Measurements from ENCODE around the gene ATP10A.
"Not testable (repeated sequence)": the region's sequence is repeated elsewhere in the genome, so short reads cannot be mapped to it uniquely, and the experiment has no call there.

ATP10A gene

DNA sequence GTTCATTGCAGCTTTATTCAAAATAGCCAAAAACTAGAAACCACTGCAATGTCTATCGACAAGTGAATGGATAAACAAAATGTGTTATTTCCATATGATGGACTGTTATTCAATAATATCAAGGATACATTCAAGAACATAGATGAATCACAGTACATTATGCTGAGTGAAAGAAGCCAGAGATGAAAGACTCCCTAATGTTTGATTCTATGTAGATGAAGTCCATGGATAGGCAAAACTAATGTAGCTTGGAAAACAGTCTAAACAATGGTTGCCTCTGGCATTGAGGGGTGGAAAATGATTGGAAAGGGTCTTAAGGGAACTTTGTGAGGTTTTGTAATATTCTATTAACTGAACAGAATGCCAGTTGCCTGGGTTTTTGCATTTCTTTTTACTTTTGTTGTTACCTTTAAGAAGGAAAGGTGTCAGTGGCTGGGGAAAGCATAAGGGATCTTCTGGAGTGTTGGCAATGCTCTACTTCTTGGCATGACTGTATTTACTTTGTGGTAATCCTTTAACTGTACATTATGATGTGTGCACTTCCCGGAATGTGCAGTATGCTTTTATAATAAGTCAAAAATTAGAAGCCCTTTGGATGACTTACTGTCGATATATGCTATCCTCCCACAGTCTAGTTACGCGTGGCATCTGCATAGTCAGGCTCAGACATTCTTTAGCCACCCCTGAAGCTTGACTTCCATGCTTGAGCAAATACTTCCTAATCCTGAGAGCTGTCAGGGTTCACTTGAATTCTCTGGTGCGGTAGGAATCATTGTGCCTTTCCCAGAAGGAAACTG is 20.5 kb upstream of the ATP10A start:
- no peak overlapping the region for H3K9ac ChIP-seq
- no peak overlapping the region for H3K27ac ChIP-seq
- H3K4me2 ChIP-seq, result no peak overlapping the region
- no peaks in the 10 kb centered on the region for H3K27me3 ChIP-seq (ENCODE audit: insufficient read depth, low read depth)
- no peak overlapping the region for H2AFZ ChIP-seq (ENCODE audit: low read depth)
- H3K4me1 ChIP-seq (ENCODE audit: low read depth, poor library complexity, severe bottlenecking), result no peaks in the 10 kb centered on the region
- no peak overlapping the region for H3K4me3 ChIP-seq (IDR thresholded peaks at IDR 0.05; ENCODE audit: insufficient read depth, low read depth, low read length)
- TF ChIP-seq, protein P1, sequence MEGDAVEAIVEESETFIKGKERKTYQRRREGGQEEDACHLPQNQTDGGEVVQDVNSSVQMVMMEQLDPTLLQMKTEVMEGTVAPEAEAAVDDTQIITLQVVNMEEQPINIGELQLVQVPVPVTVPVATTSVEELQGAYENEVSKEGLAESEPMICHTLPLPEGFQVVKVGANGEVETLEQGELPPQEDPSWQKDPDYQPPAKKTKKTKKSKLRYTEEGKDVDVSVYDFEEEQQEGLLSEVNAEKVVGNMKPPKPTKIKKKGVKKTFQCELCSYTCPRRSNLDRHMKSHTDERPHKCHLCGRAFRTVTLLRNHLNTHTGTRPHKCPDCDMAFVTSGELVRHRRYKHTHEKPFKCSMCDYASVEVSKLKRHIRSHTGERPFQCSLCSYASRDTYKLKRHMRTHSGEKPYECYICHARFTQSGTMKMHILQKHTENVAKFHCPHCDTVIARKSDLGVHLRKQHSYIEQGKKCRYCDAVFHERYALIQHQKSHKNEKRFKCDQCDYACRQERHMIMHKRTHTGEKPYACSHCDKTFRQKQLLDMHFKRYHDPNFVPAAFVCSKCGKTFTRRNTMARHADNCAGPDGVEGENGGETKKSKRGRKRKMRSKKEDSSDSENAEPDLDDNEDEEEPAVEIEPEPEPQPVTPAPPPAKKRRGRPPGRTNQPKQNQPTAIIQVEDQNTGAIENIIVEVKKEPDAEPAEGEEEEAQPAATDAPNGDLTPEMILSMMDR (conservative IDR thresholded peaks at IDR 0.05; ENCODE audit: low read depth, low read length), result no peak
- no peaks in the 10 kb centered on the region for H4K20me1 ChIP-seq (ENCODE audit: insufficient read depth)
- H3K79me2 ChIP-seq (ENCODE audit: insufficient read depth, low read depth), result no peaks in the 10 kb centered on the region
- H3K36me3 ChIP-seq (ENCODE audit: insufficient read depth), result no peaks in the 10 kb centered on the region

DNA sequence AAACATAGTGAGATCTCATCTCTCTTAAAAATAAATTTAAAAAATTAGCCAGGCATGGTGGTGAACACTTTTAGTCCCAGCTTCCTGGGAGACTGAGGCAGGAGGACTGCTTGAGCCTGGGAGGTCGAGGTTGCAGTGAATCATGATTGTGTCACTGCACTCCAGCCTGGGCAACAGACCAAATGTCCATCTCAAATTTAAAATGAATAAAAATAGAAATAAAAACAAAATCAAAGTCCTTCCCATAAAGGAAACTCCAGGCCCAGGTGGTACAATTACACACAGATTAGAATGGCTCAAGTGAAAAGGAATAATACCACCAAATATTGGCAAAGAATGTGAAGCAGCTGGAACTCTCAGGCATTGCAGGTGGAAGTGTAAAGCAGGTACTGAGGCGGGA is 19.3 kb upstream of the ATP10A start:
- Histone ChIP-seq H3K4me2 (no peak overlapping the region), H3K4me3 (IDR thresholded peaks at IDR 0.05; ENCODE audit: insufficient read depth, low read depth, low read length) (no peak overlapping the region), H3K36me3 (ENCODE audit: insufficient read depth) (no peaks in the 10 kb centered on the region), H3K27ac (no peak overlapping the region), H3K79me2 (ENCODE audit: insufficient read depth, low read depth) (no peaks in the 10 kb centered on the region), H4K20me1 (ENCODE audit: insufficient read depth) (no peaks in the 10 kb centered on the region), H3K27me3 (ENCODE audit: insufficient read depth, low read depth) (no peaks in the 10 kb centered on the region), H3K4me1 (ENCODE audit: low read depth, poor library complexity, severe bottlenecking) (no peaks in the 10 kb centered on the region), H3K9ac (no peak overlapping the region), H2AFZ (ENCODE audit: low read depth) (no peak overlapping the region)
- TF ChIP-seq, protein P1 (conservative IDR thresholded peaks at IDR 0.05; ENCODE audit: low read depth, low read length), result no peak

DNA sequence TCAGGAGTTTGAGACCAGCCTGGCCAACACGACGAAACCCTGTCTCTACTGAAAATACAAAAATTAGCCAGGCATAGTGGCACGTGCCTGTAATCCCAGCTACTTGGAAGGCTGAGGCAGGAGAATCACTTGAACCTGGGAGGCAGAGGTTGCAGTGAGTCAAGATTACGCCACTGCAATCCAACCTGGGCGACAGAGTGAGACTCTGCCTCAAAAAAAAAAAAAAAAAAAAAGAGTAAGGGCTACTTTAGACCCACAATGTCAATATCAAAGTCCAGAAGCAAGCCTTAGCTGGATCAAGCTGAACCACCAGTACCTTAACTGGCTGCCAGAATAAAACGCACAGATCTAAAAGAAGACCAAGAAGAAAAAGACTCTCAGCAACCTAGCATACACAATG is 17.8 kb upstream of the ATP10A start:
- not testable (repeated sequence) for H3K27me3 ChIP-seq (ENCODE audit: insufficient read depth, low read depth); H3K4me2 ChIP-seq; H3K9ac ChIP-seq; H3K4me3 ChIP-seq (IDR thresholded peaks at IDR 0.05; ENCODE audit: insufficient read depth, low read depth, low read length); H3K36me3 ChIP-seq (ENCODE audit: insufficient read depth); H4K20me1 ChIP-seq (ENCODE audit: insufficient read depth); H2AFZ ChIP-seq (ENCODE audit: low read depth); H3K79me2 ChIP-seq (ENCODE audit: insufficient read depth, low read depth); H3K4me1 ChIP-seq (ENCODE audit: low read depth, poor library complexity, severe bottlenecking); H3K27ac ChIP-seq

DNA sequence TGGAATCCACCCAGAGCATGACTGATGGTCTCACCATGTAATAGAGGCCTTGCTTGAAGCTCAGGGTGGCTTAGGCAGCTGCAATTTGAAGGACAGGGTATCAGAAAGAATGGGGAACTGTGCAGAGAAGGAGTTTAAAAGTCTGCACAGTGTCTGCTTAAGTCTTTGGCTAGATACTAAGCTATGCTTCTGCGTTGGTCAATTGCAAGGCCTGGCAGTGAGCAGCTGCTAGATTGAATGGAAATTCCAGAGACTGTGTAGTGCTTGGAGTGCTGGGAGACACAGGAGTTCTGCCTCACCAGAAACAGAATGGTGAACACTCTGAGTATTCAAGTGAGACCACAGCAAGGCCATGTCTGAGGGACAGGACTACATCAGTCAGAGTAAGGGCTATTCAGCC is 17.3 kb upstream of the ATP10A start:
- Histone ChIP-seq H3K27me3 (ENCODE audit: insufficient read depth, low read depth) (no peaks in the 10 kb centered on the region), H3K4me2 (no peak overlapping the region), H3K4me3 (IDR thresholded peaks at IDR 0.05; ENCODE audit: insufficient read depth, low read depth, low read length) (no peak overlapping the region), H4K20me1 (ENCODE audit: insufficient read depth) (no peaks in the 10 kb centered on the region), H3K36me3 (ENCODE audit: insufficient read depth) (no peaks in the 10 kb centered on the region), H3K79me2 (ENCODE audit: insufficient read depth, low read depth) (no peaks in the 10 kb centered on the region), H3K9ac (no peak overlapping the region), H3K4me1 (ENCODE audit: low read depth, poor library complexity, severe bottlenecking) (no peaks in the 10 kb centered on the region), H2AFZ (ENCODE audit: low read depth) (no peak overlapping the region), H3K27ac (no peak overlapping the region)
- TF ChIP-seq, protein P1 (conservative IDR thresholded peaks at IDR 0.05; ENCODE audit: low read depth, low read length), result no peak

DNA sequence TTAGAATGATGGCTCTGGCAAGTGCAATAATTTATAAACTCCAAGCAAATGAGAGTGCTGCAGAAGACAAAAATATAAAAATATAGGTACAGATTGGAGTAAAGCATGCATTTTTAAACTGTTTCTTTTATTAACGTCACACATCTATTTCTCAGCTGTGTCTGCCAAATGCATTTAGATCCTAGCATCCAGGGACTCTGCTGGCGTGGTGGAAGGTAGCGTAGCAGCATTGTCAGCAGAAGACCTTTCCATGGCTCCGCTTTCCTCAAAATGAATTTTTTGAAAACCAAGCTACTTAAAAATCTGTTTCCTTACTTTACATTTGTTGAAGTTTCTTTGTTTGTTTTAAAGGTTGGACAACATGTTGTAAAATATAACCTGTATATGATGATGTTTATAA is 16.3 kb upstream of the ATP10A start:
- H3K27me3 ChIP-seq (ENCODE audit: insufficient read depth, low read depth), result no peaks in the 10 kb centered on the region
- no peaks in the 10 kb centered on the region for H4K20me1 ChIP-seq (ENCODE audit: insufficient read depth)
- H3K9ac ChIP-seq, result no peak overlapping the region
- no peak overlapping the region for H3K27ac ChIP-seq
- TF ChIP-seq, protein P1 (conservative IDR thresholded peaks at IDR 0.05; ENCODE audit: low read depth, low read length), result no peak
- H3K4me1 ChIP-seq (ENCODE audit: low read depth, poor library complexity, severe bottlenecking), result no peaks in the 10 kb centered on the region
- no peaks in the 10 kb centered on the region for H3K36me3 ChIP-seq (ENCODE audit: insufficient read depth)
- H3K4me2 ChIP-seq, result no peak overlapping the region
- no peaks in the 10 kb centered on the region for H3K79me2 ChIP-seq (ENCODE audit: insufficient read depth, low read depth)
- H2AFZ ChIP-seq (ENCODE audit: low read depth), result no peak overlapping the region
- no peak overlapping the region for H3K4me3 ChIP-seq (IDR thresholded peaks at IDR 0.05; ENCODE audit: insufficient read depth, low read depth, low read length)
